NCI-H2227 (cell line): ENCODE data around the gene PAH.
"Not testable (repeated sequence)": the region's sequence is repeated elsewhere in the genome, so short reads cannot be mapped to it uniquely, and the experiment has no call there.

Source experiments
- DNase-seq: peaks from one replicate; lab custom pipeline; 2025; ENCODE audit not compliant: unreplicated experiment; lab: John Stamatoyannopoulos, UW

Gene PAH

DNA sequence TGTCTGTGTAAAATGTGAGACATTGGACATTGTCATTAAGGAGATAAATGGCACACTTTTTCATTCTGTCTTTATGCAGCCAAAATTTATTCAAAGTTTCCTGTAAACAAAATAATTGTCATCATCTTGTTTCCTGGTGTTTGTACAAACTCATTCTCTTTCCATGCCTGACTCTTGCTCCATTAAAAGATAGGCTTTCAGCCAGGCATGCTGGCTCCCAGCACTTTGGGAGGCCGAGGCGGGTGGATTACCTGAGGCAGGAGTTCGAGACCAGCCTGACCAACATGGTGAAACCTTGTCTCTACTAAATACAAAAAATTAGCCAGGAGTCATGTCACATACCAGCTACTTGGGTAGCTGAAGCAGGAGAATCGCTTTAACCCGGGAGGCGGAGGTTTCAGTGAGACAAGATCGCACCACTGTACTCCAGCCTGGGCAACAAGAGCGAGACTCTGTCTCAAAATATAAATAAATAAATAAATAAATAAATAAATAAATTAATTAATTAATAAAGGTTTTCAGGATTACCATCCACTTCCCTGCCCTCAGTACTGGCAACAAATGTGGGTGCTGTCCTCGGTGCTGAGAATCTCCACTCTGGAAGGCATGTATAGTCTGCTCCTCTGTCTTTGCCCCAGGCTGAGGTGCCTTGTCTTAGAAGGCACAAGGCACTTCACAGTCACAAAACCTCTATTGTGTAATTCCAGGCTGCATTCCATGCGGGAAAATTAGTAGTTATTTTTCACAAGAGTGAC is 83.2 kb downstream of the PAH start:
- DNase-seq: no peak

DNA sequence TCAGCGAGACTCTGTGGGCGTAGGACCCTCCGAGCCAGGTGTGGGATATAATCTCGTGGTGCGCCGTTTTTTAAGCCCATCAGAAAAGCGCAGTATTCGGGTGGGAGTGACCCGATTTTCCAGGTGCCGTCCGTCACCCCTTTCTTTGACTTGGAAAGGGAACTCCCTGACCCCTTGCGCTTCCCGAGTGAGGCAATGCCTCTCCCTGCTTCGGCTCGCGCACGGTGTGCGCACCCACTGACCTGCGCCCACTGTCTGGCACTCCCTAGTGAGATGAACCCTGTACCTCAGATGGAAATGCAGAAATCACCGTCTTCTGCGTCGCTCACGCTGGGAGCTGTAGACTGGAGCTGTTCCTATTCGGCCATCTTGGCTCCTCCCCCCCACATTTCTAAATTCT is 84.2 kb downstream of the PAH start:
- not testable (repeated sequence) for DNase-seq

DNA sequence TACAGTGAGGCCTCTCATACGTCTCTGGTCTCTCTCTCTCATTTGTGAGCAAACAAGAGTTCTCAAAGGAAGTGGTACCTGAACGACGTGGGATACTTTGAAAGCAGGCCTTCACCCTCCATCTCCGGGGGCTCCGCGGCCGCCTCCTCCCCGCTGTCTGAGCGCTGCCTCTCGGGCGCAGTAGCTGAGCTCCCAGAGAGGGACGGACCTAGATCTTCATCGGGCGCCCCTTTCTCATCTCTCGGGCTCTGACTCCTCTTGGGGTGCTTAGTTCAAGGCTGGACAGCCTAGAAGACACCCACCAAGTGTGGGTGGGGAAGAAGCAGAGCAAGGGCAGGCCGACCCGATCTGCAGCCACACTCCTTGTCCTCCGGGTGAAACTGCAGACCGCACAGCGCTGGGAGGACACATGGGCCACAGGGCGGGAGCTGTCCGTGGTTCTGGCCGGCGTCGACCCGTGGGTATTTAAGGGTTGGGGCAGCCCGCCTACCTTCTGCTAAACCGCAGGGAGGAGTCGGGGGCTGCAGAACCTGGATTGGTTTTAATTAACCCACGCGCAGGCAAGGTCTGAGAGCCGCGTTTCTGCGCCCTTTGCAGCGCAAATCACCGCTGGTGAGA is 92.7 kb downstream of the PAH start:
- no peak for DNase-seq

DNA sequence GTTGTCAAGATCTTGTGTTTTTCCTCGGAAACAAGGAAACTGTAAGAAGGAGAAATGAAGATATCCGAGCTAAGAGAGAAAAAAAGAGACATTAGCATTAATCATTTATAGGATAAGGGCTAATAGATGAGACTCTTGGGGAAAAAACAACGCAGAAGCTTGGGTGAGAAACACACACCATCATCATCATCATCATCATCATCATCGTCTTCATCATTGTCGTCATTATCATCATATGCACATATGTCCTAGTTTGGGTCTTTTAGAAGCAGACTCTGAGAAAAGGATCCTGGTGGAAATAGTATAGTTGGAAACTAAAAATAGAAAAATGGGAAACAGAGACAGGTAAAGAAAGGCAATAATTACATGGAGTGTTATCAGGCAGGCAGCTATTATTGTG is 95.9 kb downstream of the PAH start:
- no peak for DNase-seq

DNA sequence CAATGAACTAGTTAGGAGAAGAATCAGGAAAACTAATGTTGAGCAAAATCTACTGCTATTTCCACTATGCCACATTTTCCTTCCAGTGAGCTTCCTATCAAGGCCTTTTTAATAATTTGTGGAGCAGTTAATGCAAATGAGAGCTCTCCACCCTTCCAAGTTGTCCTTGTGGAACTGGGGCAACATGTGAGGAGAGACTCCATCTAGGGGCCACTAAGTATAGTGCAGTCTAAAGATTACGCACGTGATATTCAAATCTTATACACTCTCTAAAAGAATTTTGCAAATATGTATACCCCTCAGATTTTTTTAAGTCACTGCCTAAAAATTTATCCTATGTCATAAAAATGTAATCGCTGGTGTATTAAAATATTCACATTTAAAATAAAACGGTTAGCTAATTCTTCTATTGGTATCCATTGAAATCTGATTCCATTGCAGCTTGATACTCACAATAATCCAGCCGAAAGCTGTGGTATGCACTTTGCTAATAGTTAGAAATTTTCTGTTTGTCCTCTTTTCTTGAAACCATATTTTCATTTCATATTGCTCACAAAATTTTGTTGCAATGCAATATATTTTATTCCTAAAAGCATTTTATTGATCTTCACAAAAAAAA is 100.1 kb downstream of the PAH start:
- peak; percentile 48 for DNase-seq

DNA sequence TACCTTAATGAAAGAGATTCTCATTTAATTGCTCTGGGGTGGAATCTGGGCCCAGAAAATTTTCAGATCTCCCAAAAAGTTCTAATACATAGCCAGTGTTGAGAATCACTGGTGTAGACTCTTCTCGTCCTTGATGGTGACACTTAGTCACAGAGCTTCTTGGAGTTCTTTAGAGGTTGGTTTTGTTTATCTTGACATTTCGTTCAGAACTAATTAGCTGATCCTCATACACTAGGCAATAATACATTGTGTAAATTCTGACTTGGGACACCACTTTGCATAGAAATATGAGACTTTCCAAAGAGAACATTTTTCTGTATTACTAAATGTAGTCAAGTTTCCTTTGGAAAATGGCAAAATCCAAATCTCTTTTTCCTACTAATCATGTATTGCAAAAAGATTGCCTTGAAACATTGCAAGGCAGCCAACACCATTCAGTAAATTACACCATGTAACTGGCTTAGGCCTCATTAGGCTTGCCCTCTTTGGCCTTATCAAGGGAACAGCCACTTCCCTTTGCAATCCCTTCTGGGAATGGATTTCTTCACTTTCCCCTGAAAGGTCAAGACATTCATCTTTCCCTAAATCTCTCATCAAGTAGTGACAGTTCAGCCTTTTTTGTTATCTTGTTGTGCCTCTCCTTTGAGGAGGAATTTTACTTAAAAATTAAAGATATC is 102.2 kb downstream of the PAH start:
- DNase-seq: no peak

DNA sequence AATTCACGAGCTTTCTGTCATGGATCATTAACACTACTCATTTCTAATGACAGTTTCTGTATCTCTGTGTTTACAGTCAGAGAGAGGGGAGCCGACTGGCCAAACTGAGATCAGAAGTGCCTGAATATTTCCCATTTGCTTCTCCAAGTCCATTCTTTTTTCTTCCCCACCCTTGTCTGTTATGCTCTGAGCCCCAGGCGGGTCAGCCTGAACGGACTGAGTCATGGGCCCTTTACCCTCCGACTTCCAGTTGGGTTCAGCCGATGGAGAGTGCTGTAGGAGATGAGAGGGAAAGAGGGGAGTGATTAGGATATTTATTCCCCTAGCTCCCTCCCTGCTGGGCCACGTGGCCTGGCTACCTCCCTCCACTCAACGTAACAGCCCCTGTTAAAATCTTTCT is 104.7 kb downstream of the PAH start:
- no peak for DNase-seq

DNA sequence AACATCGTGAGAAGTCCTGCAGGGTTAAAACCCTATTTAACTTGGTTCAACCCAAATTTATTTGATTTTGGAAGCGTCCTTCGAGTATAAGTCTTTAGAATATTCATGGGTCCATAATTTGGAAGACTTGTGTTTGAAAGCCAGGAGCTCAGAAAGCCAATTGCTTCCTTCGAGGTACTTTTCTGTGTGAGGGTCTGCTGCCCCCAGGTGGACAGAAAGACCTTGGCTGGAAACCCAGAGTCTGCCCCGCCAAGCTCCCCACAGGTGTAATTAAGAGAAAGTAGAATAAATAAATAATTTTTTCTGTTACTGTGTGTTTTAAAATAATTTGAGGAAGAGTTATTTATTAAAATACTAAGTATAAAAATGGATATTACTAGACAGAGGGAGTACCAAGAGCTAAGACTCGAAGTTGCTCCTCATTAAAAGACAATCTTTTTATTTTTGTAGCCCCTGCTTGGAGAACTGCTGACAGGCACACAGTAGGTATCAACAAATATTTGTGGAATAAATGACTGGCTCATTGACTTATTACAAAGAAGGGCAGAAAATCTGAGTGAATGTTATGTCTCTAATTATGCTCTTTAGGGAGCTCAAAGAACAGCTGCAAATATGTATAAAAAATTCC is 105.8 kb downstream of the PAH start:
- DNase-seq: peak; percentile 48

DNA sequence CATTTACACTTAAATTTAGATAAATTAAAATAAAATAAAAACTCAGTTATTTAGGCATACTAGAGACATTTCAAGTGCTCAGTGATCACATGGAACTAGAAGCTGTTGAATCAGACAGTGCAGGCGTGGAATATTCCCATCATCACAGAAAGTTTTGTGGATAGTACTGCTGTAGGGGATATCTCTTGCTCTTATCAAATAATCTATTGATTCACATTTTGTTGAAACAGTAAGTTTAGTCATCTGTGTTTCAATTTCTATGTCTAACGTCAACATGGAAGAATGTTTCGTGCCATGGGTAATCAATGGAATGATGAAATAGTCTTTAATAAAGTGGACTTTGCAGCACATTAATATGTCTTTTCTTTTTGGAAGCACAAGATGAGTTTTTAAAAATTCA is 108.6 kb downstream of the PAH start:
- DNase-seq: no peak

DNA sequence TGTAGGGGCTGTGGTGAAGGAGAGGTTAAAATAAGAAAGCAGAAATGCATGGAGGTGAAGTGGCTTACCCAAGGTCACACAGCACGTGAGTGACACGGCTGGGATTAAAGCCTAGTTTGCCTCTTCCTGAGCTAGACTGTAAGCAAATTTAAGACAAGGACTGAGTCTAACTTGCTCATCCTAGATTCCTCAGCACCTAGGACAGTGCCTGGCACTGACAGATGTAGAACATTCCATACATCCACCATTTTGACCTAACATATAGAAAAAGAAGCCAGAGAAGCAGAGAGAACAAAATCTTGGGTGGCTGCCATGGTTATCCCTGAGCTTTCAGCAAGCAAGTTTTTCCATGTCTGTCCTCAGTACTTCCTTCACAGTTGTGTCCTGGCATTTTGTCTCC is 110.5 kb downstream of the PAH start:
- no peak for DNase-seq

DNA sequence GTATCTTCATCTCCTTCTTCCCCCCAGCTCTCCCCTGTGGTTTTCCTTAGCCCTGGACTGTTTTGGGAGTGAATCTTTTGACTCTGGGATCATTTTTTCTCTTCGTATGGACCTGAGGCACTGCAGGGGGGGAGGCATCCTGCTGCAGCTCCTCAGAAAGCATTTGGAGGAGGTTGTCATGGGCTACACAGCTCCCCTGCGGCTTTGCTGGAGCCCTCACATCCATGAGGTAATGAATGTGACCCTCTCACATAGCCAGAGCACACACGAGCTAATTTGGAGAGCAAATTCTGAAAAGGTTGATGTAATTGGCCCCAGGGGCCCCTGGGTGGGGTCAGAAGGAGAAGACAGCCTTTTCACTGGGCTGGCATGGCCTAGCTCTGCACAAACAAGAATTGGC is 110.9 kb downstream of the PAH start:
- DNase-seq: no peak

DNA sequence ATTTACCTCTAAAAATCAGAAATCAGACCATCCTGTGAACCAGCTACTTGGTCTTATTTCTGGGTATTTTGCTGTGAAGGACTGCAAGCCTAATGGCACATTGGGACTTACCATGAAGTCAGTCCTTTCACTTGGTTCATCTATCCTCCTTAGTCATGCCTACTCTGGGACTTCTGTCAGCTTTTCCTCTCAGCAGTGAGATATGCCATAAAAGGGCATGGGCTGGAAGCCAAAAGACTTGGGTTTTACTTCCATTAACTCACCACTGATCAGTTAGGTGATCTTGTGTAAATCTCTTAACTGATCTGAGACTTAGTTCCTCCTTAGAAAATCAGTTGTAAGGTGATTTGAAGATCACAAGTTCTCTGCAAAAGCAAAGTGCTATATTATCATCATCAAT is 116.5 kb downstream of the PAH start:
- no peak for DNase-seq

DNA sequence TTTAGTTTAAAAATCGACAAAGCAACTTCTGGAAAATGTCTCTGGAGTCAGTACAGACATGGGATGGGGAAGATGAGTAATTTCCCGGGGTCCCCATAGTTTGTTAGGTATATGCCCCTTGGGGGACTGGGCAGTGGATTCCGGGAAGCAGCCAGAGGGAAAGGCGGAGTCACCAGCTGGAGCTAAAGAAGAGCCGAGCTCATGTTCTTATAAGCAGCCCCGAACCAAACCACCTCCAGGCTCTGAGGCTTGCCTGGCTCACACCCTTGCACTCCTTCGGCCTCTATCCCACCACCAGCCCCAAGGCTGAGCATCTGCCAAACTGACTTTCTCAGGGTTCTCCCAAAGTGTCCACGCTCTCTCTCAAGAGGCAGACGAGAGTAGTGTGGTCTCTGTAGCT is 117.8 kb downstream of the PAH start:
- DNase-seq: no peak

DNA sequence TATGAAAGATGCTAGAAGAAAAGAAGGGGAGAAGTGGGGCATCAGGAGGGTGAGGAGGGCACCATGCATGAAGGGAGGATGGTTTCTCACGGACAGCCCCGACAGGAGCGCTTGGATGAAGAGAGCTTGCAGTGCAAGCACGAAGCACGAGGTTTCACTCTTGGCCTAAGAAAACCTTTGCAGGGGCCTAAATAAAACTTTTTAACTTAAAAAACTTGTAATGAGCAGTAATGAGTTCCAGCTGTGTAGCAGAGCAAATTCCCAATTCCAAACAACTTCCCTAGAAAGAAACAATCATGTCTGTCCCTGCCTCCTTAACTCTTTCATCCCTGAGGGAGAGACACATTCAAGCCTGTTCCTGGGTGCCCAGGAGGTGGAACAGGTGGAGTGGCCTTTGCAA is 119.5 kb downstream of the PAH start:
- no peak for DNase-seq

DNA sequence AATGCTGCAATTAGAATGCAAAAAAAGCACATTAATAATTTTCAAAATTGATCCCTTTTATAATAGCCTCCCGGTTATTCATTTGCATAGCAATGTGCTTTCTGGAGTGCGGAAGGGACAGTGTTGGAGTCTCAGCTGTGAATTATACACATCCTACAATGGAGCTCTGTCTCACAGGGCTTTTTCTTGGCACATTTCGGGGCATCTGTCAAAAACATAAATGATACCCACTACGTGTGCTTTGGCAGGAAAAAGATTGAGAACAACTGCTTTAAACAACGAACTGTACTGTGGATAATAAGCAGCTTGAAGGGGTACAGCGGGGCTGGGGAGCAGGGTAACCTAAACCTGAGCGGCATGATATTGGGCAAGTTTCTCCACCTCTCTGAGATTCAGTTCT is 123.1 kb downstream of the PAH start:
- DNase-seq: no peak
